OCI-LY3 (cell line): ENCODE data around the gene ABCA2.

Source experiments
- EZH2phosphoT487 ChIP-seq: fragments of 200-600 bp; shearing (Covaris generic); IDR thresholded peaks from 2 replicates; pipeline ENCODE4 v1.6.1; 2018; ENCODE audit warnings: antibody characterized with exemption, mixed run types, low read depth
- TF ChIP-seq, protein P1 (sequence below): fragments of 200-600, 300-600 bp; sonication (generic); IDR thresholded peaks from 2 replicates; pipeline ENCODE4 v1.5.1; 2014; ENCODE audit warnings: antibody characterized with exemption, low read length, low read depth

DNA sequence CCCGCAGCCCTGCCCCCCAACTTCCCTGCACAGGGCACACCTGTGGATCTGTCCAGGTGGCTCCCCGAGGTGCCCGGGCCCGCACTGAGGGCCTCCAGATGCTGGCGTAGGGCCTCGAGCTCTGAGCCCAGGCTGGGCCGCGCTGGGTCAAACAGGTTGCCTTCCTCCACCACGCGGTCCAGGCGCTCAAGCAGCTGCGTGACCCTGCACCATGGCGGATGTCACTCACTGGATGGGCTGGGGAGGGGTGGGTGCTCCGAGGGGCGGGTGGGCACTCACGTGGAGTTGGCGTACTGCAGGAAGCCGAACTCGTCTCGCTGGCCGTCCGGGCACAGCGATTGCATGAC lies 5.4 kb downstream of the ABCA2 start:
- TF ChIP-seq, protein P1, sequence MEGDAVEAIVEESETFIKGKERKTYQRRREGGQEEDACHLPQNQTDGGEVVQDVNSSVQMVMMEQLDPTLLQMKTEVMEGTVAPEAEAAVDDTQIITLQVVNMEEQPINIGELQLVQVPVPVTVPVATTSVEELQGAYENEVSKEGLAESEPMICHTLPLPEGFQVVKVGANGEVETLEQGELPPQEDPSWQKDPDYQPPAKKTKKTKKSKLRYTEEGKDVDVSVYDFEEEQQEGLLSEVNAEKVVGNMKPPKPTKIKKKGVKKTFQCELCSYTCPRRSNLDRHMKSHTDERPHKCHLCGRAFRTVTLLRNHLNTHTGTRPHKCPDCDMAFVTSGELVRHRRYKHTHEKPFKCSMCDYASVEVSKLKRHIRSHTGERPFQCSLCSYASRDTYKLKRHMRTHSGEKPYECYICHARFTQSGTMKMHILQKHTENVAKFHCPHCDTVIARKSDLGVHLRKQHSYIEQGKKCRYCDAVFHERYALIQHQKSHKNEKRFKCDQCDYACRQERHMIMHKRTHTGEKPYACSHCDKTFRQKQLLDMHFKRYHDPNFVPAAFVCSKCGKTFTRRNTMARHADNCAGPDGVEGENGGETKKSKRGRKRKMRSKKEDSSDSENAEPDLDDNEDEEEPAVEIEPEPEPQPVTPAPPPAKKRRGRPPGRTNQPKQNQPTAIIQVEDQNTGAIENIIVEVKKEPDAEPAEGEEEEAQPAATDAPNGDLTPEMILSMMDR = no peak
- TF ChIP-seq EZH2phosphoT487 = no peak
